ENCODE data around the gene HCAR2.

GRCh38 chr12:122661938-122662337 lies 41.2 kb downstream of the HCAR2 start:
- no peak for TF ChIP-seq POLR2A (IDR thresholded peaks at IDR 0.05)
- TF ChIP-seq CTCF (IDR thresholded peaks at IDR 0.05): no peak
